Measurements from ENCODE around the gene GLI3.

GLI3 gene

GRCh38 chr7:41921453-41921981 is 315.5 kb downstream of the GLI3 start:
- no peak overlapping the region for H3K4me3 ChIP-seq (ENCODE audit: low read depth, low read length)
- no peak for TF ChIP-seq CTCF (IDR thresholded peaks at IDR 0.05; ENCODE audit: borderline replicate concordance, insufficient read depth, low read depth, low read length)

GRCh38 chr7:41918597-41918996 is 318.4 kb downstream of the GLI3 start:
- no peak for TF ChIP-seq CTCF (IDR thresholded peaks at IDR 0.05; ENCODE audit: borderline replicate concordance, insufficient read depth, low read depth, low read length)
- no peak overlapping the region for H3K4me3 ChIP-seq (ENCODE audit: low read depth, low read length)

GRCh38 chr7:41916450-41916927 is 320.5 kb downstream of the GLI3 start:
- no peak overlapping the region for H3K4me3 ChIP-seq (ENCODE audit: low read depth, low read length)
- no peak for TF ChIP-seq CTCF (IDR thresholded peaks at IDR 0.05; ENCODE audit: borderline replicate concordance, insufficient read depth, low read depth, low read length)

- no peak overlapping the region for H3K4me3 ChIP-seq (ENCODE audit: low read depth, low read length)
- TF ChIP-seq CTCF (IDR thresholded peaks at IDR 0.05; ENCODE audit: borderline replicate concordance, insufficient read depth, low read depth, low read length) = no peak
Measured at GRCh38 chr7:41915871-41916270, 321.1 kb downstream of the GLI3 start.

GRCh38 chr7:41912851-41913567 is 324.0 kb downstream of the GLI3 start:
- H3K4me3 ChIP-seq (ENCODE audit: low read depth, low read length) = no peak overlapping the region
- no peak for TF ChIP-seq CTCF (IDR thresholded peaks at IDR 0.05; ENCODE audit: borderline replicate concordance, insufficient read depth, low read depth, low read length)

- H3K4me3 ChIP-seq (ENCODE audit: low read depth, low read length) = no peak overlapping the region
- TF ChIP-seq CTCF (IDR thresholded peaks at IDR 0.05; ENCODE audit: borderline replicate concordance, insufficient read depth, low read depth, low read length) = no peak
Measured at GRCh38 chr7:41912426-41912825, 324.6 kb downstream of the GLI3 start.

- no peak for TF ChIP-seq CTCF (IDR thresholded peaks at IDR 0.05; ENCODE audit: borderline replicate concordance, insufficient read depth, low read depth, low read length)
- no peak overlapping the region for H3K4me3 ChIP-seq (ENCODE audit: low read depth, low read length)
Measured at GRCh38 chr7:41911792-41912191, 325.2 kb downstream of the GLI3 start.
